GM19240 (cell line): ENCODE results near the gene ABCB4.

ENCODE experiments used
- DNase-seq: peaks from one replicate; pipeline ENCODE4 v3.0.0; 2011; ENCODE audit warnings: low spot score; ENCODE audit not compliant: insufficient read length

The ABCB4 gene

GRCh38 chr7:87424075-87424474 lies 51.4 kb downstream of the ABCB4 start:
- no peak for DNase-seq

- DNase-seq: no peak
Observed at GRCh38 chr7:87420173-87420572, 55.3 kb downstream of the ABCB4 start.

DNA sequence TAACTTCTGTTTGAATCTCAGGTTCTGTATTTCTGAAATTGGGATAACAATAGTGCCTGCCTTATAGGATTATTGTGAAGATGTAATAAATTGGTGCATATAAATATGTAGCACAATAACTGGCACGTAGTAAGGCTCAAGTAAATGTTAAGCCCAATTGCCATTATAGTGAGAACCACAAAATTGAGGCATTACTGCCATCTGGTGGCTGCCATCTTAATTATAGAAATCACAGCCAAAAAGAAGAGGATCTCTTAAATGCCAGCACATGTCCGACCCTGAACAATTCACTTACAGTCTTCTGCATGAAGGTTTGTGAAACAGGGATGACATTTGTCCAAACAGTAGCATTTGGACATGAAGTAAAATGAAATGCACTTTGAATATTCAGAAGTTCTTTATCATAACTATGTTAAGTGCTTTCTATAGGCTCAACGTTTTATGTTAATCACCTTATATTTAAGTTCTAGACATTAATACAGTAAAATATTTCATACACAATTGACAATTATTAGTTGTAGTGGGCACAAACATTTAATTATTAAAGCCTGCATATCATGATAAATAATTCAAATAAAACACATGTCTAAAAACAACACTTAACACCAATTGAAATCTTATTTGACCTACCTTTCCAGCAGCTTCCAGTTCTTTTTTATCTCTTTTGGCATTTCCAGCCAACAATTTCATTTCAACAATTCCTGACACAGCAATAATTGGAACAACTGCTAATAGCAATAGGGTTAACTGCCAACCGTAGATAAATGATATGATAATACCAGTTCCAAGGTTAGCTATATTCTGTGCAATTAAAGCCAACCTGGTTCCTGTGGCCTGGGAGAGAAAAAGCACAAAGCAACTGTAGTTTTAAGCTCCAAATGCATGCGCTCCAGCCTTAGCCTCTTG lies 58.5 kb downstream of the ABCB4 start:
- DNase-seq: no peak

DNA sequence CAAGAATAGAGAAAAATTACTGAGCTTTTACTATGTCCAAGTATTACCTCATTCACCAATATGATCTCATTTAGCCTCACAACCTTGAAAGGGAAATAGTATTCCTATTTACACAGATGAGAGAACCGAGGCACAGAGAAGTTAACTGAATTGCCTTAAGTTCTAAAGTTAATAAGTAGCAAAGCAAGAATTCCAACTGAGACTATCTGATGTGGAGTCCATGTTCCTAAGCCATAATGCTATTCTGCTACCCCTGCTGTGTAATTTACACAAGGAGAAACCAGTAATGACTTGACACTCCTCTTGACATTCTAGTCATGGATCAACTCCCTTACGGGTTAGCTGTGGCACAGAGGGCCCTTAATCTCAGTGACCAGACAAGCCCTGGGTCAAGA lies 60.7 kb downstream of the ABCB4 start:
- no peak for DNase-seq

GRCh38 chr7:87413951-87414793 lies 61.3 kb downstream of the ABCB4 start:
- no peak for DNase-seq

GRCh38 chr7:87413029-87413428 lies 62.5 kb downstream of the ABCB4 start:
- no peak for DNase-seq

DNA sequence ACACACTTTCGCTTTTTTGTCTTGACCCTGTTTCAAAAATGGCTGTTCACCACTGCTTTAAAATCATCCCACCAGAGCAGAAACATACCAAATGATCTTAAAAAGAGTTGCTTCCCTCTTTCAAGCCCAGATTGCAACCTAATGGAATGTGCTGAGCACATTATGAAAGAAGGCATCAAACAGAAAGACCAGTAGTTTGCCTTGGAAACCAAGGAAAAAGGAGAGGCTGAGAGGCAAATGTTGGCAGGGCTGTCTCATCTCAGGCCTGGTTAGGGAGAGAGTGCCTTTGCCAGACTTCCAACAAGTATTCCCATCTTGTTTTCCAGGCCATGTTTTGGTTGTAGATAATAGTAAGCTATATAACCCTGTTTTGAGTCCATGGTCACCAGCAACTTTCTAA lies 64.3 kb downstream of the ABCB4 start:
- no peak for DNase-seq

DNA sequence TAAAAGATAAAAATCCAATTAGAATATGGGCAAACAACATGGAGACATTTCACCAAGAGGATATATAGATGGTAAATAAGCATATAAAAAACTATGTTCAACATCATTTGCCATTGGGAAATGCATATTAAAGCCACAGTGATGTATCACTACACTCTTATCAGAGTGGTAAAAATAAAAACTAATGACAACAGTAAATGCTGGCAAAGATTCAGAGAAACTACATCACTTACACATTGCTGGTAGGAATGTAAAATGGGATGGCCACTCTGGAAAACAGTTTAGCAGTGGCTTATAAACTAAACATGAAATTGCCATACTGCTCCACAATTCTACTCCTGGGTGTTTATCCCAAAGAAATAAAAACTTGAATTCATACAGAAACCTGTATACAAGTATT lies 70.8 kb downstream of the ABCB4 start:
- no peak for DNase-seq

DNA sequence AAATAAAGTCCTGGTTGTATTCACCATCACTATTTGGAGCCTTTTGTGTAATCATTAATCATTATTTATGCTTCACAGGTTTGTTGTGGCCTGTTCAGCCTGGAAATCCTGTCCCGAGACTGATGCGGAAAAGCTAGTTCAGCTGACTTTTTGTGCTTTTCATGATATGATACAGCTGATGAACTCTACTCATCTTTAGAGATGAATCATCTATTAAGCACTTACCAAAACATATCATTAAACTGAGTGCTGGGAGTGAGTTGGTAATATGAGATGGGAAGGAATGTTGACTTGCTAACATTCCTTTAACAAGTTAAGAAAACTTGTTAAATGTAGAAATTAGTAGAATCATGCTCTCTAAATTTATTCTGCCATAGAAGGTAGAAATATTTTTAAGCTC lies 77.0 kb downstream of the ABCB4 start:
- DNase-seq: no peak

GRCh38 chr7:87395442-87396020 lies 79.9 kb downstream of the ABCB4 start:
- DNase-seq: no peak

DNA sequence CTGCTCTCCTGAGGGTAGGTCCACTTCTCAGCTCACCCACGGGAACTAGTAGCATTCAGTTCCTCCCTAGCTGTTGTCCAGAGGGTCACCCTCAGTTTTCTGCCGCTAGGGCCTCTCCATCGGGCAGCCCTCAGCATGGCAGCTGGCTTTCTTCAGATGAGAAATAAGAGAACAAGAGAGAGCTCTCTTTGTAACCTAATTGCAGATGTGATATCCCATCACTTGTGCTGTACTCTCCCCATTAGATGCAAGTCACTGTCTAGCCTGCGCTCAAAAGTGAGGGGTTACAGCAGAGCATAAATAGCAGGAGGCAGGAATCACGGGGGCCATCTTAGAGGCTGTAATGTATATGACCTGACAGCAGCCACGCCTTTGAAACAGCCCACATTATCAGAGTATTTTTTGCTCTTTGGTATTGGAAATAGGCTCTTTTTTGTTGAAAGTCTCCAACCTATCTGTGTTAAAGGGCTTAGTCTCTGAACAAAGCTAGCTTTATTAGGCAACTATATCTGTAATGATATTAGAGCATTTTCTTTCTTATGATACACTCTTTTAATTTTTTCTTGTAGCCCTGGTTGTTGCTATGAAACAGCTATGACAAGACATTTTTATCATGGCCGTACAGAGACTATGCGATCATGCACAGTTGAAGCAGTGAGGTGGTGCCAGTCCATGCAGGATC lies 84.3 kb downstream of the ABCB4 start:
- DNase-seq: no peak

- DNase-seq: no peak
Observed at GRCh38 chr7:87380905-87381304, 94.6 kb downstream of the ABCB4 start.

DNA sequence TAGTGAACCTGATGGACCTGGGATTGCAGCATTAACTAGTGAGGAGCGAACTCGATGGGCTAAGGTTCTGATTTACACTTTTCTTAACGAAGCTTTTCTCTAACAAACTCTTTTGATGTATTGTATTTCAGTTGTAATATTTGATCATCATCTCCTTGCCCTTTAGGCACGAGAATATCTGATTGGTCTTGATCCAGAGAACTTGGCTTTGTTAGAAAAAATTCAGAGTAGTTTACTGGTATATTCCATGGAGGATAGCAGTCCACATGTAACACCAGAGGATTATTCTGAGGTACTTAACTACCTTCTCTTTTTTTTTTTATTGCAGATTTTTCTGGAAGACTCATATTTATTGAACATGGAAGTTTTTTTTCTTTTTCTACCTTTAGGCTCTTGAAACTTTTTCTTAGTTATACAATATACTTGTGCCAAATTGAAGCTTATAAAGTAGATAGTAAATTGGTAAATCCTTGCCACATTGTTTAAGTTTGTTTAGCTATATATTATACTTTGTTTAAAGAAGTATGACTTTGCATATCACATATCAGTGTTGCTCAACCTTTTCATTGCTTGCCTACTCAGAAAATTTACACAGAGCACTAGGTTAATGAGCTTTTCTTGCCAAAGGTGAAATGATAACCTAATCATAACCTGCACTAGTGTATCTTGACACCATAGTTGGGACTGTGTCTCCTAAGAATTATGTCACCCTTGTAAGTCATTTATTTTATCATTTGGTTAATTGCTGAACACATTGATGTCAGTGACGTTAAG lies 99.6 kb downstream of the ABCB4 start:
- DNase-seq: no peak

DNA sequence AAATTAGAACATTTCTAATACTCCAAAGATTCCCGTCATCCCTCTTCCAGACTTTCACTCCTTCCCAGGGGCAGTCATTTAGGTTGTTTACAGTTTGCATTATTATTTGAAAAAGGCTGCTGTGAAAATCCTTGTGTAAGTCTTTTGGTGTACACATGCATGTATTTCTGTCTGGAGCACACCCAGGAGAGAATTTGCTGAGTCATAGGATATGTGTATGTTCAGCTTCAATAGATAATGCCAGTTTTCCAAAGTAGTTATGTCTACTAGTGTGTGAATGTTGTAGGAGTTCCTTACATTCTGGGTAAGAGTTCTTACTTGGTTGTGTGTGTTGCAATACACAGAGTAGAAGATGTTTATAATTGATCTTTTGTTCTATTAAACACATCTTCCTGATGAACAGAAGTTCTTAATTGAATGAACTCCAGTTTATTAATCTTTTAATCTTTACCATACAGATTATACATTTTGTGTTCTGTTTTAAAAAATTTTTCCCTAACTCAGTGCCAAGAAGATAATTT lies 104.8 kb downstream of the ABCB4 start:
- no peak for DNase-seq

GRCh38 chr7:87369216-87369615 lies 106.3 kb downstream of the ABCB4 start:
- no peak for DNase-seq

DNA sequence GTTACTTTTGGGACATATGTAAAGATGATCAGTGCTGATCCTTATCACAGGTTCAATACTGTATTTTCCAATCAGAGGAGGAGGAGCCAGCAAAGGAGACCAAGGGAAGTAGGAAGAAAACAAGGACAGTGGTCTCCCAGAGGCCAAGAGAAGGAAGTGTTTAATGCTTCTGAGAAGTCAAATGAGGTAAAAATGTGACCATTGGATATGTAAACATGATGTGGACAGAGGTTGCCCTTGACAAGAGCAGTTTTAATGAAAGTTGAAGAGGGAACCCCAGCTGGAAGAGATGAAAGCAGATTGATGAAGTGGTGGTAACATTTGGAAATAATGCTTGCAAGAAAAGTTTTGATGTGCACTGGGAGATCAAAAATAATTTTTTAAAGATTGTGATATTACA lies 111.2 kb downstream of the ABCB4 start:
- DNase-seq: no peak

DNA sequence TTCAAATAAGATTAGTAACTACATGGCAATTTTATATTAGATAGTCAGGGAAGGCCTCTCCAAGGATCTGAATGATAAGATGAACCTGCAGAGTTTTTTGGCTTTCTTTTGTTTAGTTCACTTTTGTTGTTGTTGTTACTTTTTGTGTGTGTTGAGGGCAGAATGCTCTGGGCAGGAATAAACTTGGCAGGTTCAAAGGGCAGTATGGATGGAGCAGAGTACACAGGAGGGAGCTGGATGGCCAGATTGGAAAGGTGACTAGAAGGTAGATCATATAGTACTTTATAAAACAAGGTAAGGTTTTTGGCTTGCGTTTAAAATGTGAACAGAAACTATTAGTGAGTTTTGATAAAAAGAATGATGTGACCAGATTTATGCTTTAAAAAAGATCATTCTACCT lies 112.1 kb downstream of the ABCB4 start:
- DNase-seq: no peak

- DNase-seq: no peak
Observed at GRCh38 chr7:87361320-87361719, 114.2 kb downstream of the ABCB4 start.

DNA sequence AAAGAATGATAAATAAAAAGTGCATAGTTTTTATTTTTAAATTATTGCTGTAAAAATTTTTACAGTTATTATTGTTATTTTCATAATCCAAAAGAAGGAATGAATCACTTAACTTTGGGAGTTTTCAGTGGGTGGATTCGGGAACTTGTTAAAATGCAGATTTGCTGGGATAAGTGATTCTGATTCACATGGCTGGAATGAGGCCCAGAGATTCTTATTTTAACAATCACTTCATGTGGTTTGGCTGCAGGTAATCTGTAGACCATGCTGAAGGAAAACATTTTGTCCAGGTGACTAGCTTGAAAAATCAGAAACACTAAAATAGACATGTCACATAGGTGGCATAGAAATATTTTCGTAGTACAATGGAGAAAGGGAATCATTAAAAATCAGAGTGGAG lies 116.1 kb downstream of the ABCB4 start:
- DNase-seq: no peak

DNA sequence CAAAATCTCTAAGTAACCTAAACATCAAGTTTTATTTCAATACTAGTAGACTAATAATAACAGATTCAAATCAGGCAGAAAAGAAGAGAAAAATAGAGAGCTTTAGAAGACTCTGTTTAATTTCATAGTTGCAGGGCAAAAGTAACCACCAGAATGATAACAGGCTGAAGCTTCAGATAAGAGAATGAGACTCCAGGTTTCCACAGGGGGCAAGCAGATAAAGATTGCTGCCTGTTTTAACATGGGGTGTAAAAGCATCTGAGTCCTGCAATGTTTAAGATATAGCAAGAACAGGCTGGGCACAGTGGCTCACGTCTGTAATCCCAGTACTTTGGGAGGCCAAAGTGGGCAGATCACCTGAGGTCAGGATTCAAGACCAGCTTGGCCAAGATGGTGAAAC lies 119.0 kb downstream of the ABCB4 start:
- no peak for DNase-seq

GRCh38 chr7:87354749-87355148 lies 120.7 kb downstream of the ABCB4 start:
- no peak for DNase-seq
